Neuron (in vitro differentiated cells): Measurements from ENCODE around the gene PHC1.

Source experiments
- H2AFZ ChIP-seq: one replicate; pipeline ENCODE4 v1.6.1; 2013; ENCODE audit warnings: low read depth, mild to moderate bottlenecking, inconsistent platforms, low read length, moderate library complexity
- H3K27me3 ChIP-seq: one replicate; pipeline ENCODE4 v1.6.1; 2013; ENCODE audit warnings: low read length; ENCODE audit not compliant: insufficient read depth
- H3K36me3 ChIP-seq: one replicate; pipeline ENCODE4 v1.6.1; 2013; ENCODE audit warnings: low read length; ENCODE audit not compliant: insufficient read depth
- H3K4me1 ChIP-seq: one replicate; pipeline ENCODE4 v1.6.1; 2013; ENCODE audit warnings: low read length; ENCODE audit not compliant: insufficient read depth
- H3K4me3 ChIP-seq: 2 replicates; pipeline ENCODE4 v1.5.1; 2013; ENCODE audit warnings: mild to moderate bottlenecking, low read length, moderate library complexity
- H3K9me3 ChIP-seq: one replicate; pipeline ENCODE4 v1.6.1; 2013; ENCODE audit warnings: low read length

The PHC1 gene

GRCh38 chr12:8968761-8969160 is 54.5 kb downstream of the PHC1 start:
- H3K9me3 ChIP-seq, result peaks cover 7% of the 10 kb centered on the region
- H2AFZ ChIP-seq, result no peak overlapping the region
- H3K27me3 ChIP-seq, result no peaks in the 10 kb centered on the region
- no peaks in the 10 kb centered on the region for H3K4me1 ChIP-seq
- H3K4me3 ChIP-seq, result no peak overlapping the region
- H3K36me3 ChIP-seq, result no peaks in the 10 kb centered on the region

GRCh38 chr12:8969861-8970411 is 55.6 kb downstream of the PHC1 start:
- H3K9me3 ChIP-seq, result peaks cover 7% of the 10 kb centered on the region
- H2AFZ ChIP-seq, result no peak overlapping the region
- H3K27me3 ChIP-seq, result no peaks in the 10 kb centered on the region
- H3K36me3 ChIP-seq, result no peaks in the 10 kb centered on the region
- no peaks in the 10 kb centered on the region for H3K4me1 ChIP-seq
- H3K4me3 ChIP-seq, result no peak overlapping the region

GRCh38 chr12:8970432-8970831 is 56.1 kb downstream of the PHC1 start:
- no peak overlapping the region for H2AFZ ChIP-seq
- H3K9me3 ChIP-seq, result peaks cover 7% of the 10 kb centered on the region
- H3K4me1 ChIP-seq, result no peaks in the 10 kb centered on the region
- H3K27me3 ChIP-seq, result no peaks in the 10 kb centered on the region
- H3K4me3 ChIP-seq, result no peak overlapping the region
- H3K36me3 ChIP-seq, result no peaks in the 10 kb centered on the region

GRCh38 chr12:8980137-8980536 is 65.8 kb downstream of the PHC1 start:
- Histone ChIP-seq H3K36me3 (no peaks in the 10 kb centered on the region), H3K9me3 (peaks cover 7% of the 10 kb centered on the region), H3K27me3 (no peaks in the 10 kb centered on the region), H2AFZ (no peak overlapping the region), H3K4me3 (no peak overlapping the region), H3K4me1 (no peaks in the 10 kb centered on the region)

- peaks cover 7% of the 10 kb centered on the region for H3K9me3 ChIP-seq
- H3K4me1 ChIP-seq, result no peaks in the 10 kb centered on the region
- no peaks in the 10 kb centered on the region for H3K27me3 ChIP-seq
- H3K36me3 ChIP-seq, result no peaks in the 10 kb centered on the region
- H3K4me3 ChIP-seq, result no peak overlapping the region
- H2AFZ ChIP-seq, result no peak overlapping the region
Measured at GRCh38 chr12:8985213-8985754, 71.0 kb downstream of the PHC1 start.

GRCh38 chr12:8987163-8987562 is 72.9 kb downstream of the PHC1 start:
- Histone ChIP-seq H3K27me3 (no peaks in the 10 kb centered on the region), H3K9me3 (peaks cover 1% of the 10 kb centered on the region), H2AFZ (no peak overlapping the region), H3K4me1 (no peaks in the 10 kb centered on the region), H3K36me3 (no peaks in the 10 kb centered on the region), H3K4me3 (no peak overlapping the region)

GRCh38 chr12:8987685-8988084 is 73.4 kb downstream of the PHC1 start:
- Histone ChIP-seq H3K4me3 (no peak overlapping the region), H3K4me1 (no peaks in the 10 kb centered on the region), H3K9me3 (peaks cover 1% of the 10 kb centered on the region), H3K27me3 (no peaks in the 10 kb centered on the region), H2AFZ (no peak overlapping the region), H3K36me3 (no peaks in the 10 kb centered on the region)

GRCh38 chr12:8989413-8989812 is 75.1 kb downstream of the PHC1 start, which contains the start of gene KLRG1:
TSS of gene KLRG1 (plus strand) at chr12:8989546. CDS start at chr12:8989636, 90 bp downstream.
- Histone ChIP-seq H3K4me3 (no peak within 1 kb of the TSS), H3K9me3 (no peaks in the 10 kb centered on the region), H3K27me3 (no peaks in the 10 kb centered on the region), H2AFZ (no peak within 1 kb of the TSS), H3K4me1 (no peaks in the 10 kb centered on the region), H3K36me3 (no peaks in the 10 kb centered on the region)
